ENCODE results near the gene SAMD4A.

DNA sequence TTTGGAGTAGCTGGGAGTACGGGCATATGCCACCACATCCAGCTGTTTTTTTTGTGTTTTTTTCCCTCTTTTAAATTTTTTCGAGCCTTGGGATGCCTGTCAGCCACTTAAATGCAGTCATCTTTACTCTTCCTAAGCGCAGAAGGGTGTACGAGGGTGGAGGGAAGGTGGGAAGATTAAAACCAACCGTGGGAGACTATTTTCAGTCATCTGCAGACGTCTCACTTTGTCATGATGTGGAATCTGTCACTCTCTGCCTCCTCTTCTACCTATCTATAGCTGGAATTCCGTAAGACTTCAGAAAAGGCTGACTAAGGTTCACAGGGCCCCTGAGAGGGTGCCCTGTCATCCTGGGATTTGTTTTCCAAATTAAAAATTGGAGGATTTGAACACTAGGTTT lies 105.3 kb downstream of the SAMD4A start:
- TF ChIP-seq, protein P1, sequence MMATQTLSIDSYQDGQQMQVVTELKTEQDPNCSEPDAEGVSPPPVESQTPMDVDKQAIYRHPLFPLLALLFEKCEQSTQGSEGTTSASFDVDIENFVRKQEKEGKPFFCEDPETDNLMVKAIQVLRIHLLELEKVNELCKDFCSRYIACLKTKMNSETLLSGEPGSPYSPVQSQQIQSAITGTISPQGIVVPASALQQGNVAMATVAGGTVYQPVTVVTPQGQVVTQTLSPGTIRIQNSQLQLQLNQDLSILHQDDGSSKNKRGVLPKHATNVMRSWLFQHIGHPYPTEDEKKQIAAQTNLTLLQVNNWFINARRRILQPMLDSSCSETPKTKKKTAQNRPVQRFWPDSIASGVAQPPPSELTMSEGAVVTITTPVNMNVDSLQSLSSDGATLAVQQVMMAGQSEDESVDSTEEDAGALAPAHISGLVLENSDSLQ (IDR thresholded peaks at IDR 0.05) = no peak
- TF ChIP-seq FOXA1 (IDR thresholded peaks at IDR 0.05) (no peak), ZNF384 (IDR thresholded peaks at IDR 0.05) (no peak), FOXK2 (IDR thresholded peaks at IDR 0.05) (no peak), CTBP1 (IDR thresholded peaks at IDR 0.05; ENCODE audit: borderline replicate concordance) (no peak), NFRKB (IDR thresholded peaks at IDR 0.05) (no peak), BHLHE40 (IDR thresholded peaks at IDR 0.05; ENCODE audit: borderline replicate concordance) (no peak), SUZ12 (IDR thresholded peaks at IDR 0.05) (no peak), ELF4 (IDR thresholded peaks at IDR 0.05) (no peak), ARNT (IDR thresholded peaks at IDR 0.05) (no peak), SP1 (IDR thresholded peaks at IDR 0.05) (no peak)

Data from HEK293T (cell line).